ENCODE results near the gene KRTDAP. TPM values are rescaled to one million over a fixed set of nuclear protein-coding genes. Genes with fewer than 3 reads are reported as not detected.

The KRTDAP gene
- total and polyA plus RNA-seq, 2 donors from 2014 or later = not detected

- no peaks in the 10 kb centered on the region for H3K9me3 ChIP-seq (ENCODE audit: control insufficient read depth in 2 of 3, insufficient read depth in 1 of 3, low read length in 3 of 3)
- H3K9ac ChIP-seq (ENCODE audit: low read length in 3 of 3) = no peak overlapping the region
- H3K36me3 ChIP-seq (ENCODE audit: control insufficient read depth in 2 of 3, insufficient read depth in 3 of 3, low read length in 3 of 3) = no peaks in the 10 kb centered on the region
- no peaks in the 10 kb centered on the region for H3K27me3 ChIP-seq (ENCODE audit: control insufficient read depth, insufficient read depth, low read length)
- no peak overlapping the region for H3K27ac ChIP-seq (ENCODE audit: low read depth in 2 of 2, low read length in 2 of 2)
- no peaks in the 10 kb centered on the region for H3K4me1 ChIP-seq (ENCODE audit: control insufficient read depth in 2 of 3, insufficient read depth in 2 of 3, low read depth in 1 of 3, low read length in 3 of 3)
- no peak for FAIRE-seq
- TF ChIP-seq CTCF (IDR thresholded peaks at IDR 0.05; ENCODE audit: borderline replicate concordance, extremely low read depth, insufficient read depth) = no peak
- DNase-seq = no peak
- H3K4me3 ChIP-seq (ENCODE audit: low read length in 3 of 3) = no peak overlapping the region
- intact Hi-C loops (cut with DNase I) = no loop called here
Observed at GRCh38 chr19:35531291-35531690, 41.0 kb upstream of the KRTDAP start.

- no peak overlapping the region for H3K4me3 ChIP-seq (ENCODE audit: low read length in 3 of 3)
- no peak for DNase-seq
- no peaks in the 10 kb centered on the region for H3K36me3 ChIP-seq (ENCODE audit: control insufficient read depth in 2 of 3, insufficient read depth in 3 of 3, low read length in 3 of 3)
- no peak overlapping the region for H3K9ac ChIP-seq (ENCODE audit: low read length in 3 of 3)
- intact Hi-C loops (cut with DNase I) = no loop called here
- H3K27me3 ChIP-seq (ENCODE audit: control insufficient read depth, insufficient read depth, low read length) = no peaks in the 10 kb centered on the region
- no peak for FAIRE-seq
- H3K9me3 ChIP-seq (ENCODE audit: control insufficient read depth in 2 of 3, insufficient read depth in 1 of 3, low read length in 3 of 3) = no peaks in the 10 kb centered on the region
- no peak overlapping the region for H3K27ac ChIP-seq (ENCODE audit: low read depth in 2 of 2, low read length in 2 of 2)
- no peak for TF ChIP-seq CTCF (IDR thresholded peaks at IDR 0.05; ENCODE audit: borderline replicate concordance, extremely low read depth, insufficient read depth)
- H3K4me1 ChIP-seq (ENCODE audit: control insufficient read depth in 2 of 3, insufficient read depth in 2 of 3, low read depth in 1 of 3, low read length in 3 of 3) = no peaks in the 10 kb centered on the region
Observed at GRCh38 chr19:35529241-35530218, 39.3 kb upstream of the KRTDAP start.

- H3K27me3 ChIP-seq (ENCODE audit: control insufficient read depth, insufficient read depth, low read length) = no peaks in the 10 kb centered on the region
- H3K4me1 ChIP-seq (ENCODE audit: control insufficient read depth in 2 of 3, insufficient read depth in 2 of 3, low read depth in 1 of 3, low read length in 3 of 3) = no peaks in the 10 kb centered on the region
- no peak within 1 kb of the TSS for H3K4me3 ChIP-seq (ENCODE audit: low read length in 3 of 3)
- no peak within 1 kb of the TSS for H3K9ac ChIP-seq (ENCODE audit: low read length in 3 of 3)
- TF ChIP-seq CTCF (IDR thresholded peaks at IDR 0.05; ENCODE audit: borderline replicate concordance, extremely low read depth, insufficient read depth) = no peak
- no peak for DNase-seq
- H3K9me3 ChIP-seq (ENCODE audit: control insufficient read depth in 2 of 3, insufficient read depth in 1 of 3, low read length in 3 of 3) = no peaks in the 10 kb centered on the region
- no peak for FAIRE-seq
- H3K27ac ChIP-seq (ENCODE audit: low read depth in 2 of 2, low read length in 2 of 2) = no peak within 1 kb of the TSS
- intact Hi-C loops (cut with DNase I) = no loop called here
- no peaks in the 10 kb centered on the region for H3K36me3 ChIP-seq (ENCODE audit: control insufficient read depth in 2 of 3, insufficient read depth in 3 of 3, low read length in 3 of 3)
Observed at GRCh38 chr19:35528218-35529038, 38.2 kb upstream of the KRTDAP start, which contains the start of gene SBSN. Gene SBSN (minus strand): TSS chr19:35528311. CDS start chr19:35528281, 30 bp downstream.
